Type B pancreatic cell (in vitro differentiated cells): Measurements from ENCODE around the gene AHDC1. TPM values are rescaled to one million over a fixed set of nuclear protein-coding genes. Genes with fewer than 3 reads are reported as not detected.

Experiments used
- DNase-seq: peaks from one replicate; pipeline ENCODE4 v3.0.0; 2021; ENCODE audit warnings: mixed read lengths; ENCODE audit not compliant: unreplicated experiment; ENCODE audit errors: extremely low spot score
- H3K27ac Mint-ChIP-seq: 2 replicates; pipeline ENCODE4 v1.8.0; 2021; ENCODE audit warnings: mild to moderate bottlenecking, mixed read lengths
- H3K27me3 Mint-ChIP-seq: 2 replicates; pipeline ENCODE4 v1.8.0; 2021; ENCODE audit warnings: mixed read lengths
- H3K36me3 Mint-ChIP-seq: 2 replicates; pipeline ENCODE4 v1.8.0; 2021; ENCODE audit warnings: mixed read lengths
- H3K4me1 Mint-ChIP-seq: one replicate; pipeline ENCODE4 v1.8.0; 2021; ENCODE audit warnings: mixed read lengths; ENCODE audit not compliant: unreplicated experiment
- H3K4me3 Mint-ChIP-seq: 2 replicates; pipeline ENCODE4 v1.8.0; 2021; ENCODE audit warnings: mild to moderate bottlenecking, mixed read lengths
- H3K9me3 Mint-ChIP-seq: 2 replicates; pipeline ENCODE4 v1.8.0; 2021; ENCODE audit warnings: mixed read lengths
- CTCF ChIP-seq: fragments of 200-600 bp; sonication (generic); conservative IDR thresholded peaks from 2 replicates; pipeline ENCODE4 v1.5.0; 2021; ENCODE audit warnings: antibody characterized with exemption, mild to moderate bottlenecking
- total RNA-seq: library from RNA; stranded (reverse); gene quantifications from 2 replicates; pipeline ENCODE4 v1.2.1, GENCODE V29; 2021; ENCODE audit warnings: low replicate concordance

The AHDC1 gene
- total RNA-seq, 1 donor from 2014 or later: 61.0 TPM

GRCh38 chr1:27592232-27592930 lies 11.6 kb downstream of the AHDC1 start:
- TF ChIP-seq CTCF: no peak
- H3K36me3 Mint-ChIP-seq: no peaks in the 10 kb centered on the region
- H3K27ac Mint-ChIP-seq: no peak overlapping the region
- H3K4me3 Mint-ChIP-seq: no peak overlapping the region
- no peaks in the 10 kb centered on the region for H3K9me3 Mint-ChIP-seq
- H3K27me3 Mint-ChIP-seq: no peaks in the 10 kb centered on the region
- no peak for DNase-seq
- peaks cover 21% of the 10 kb centered on the region for H3K4me1 Mint-ChIP-seq

GRCh38 chr1:27591622-27592021 lies 12.3 kb downstream of the AHDC1 start:
- no peaks in the 10 kb centered on the region for H3K27me3 Mint-ChIP-seq
- no peak for DNase-seq
- no peak overlapping the region for H3K4me3 Mint-ChIP-seq
- TF ChIP-seq CTCF: no peak
- no peaks in the 10 kb centered on the region for H3K9me3 Mint-ChIP-seq
- H3K4me1 Mint-ChIP-seq: peaks cover 21% of the 10 kb centered on the region
- no peaks in the 10 kb centered on the region for H3K36me3 Mint-ChIP-seq
- no peak overlapping the region for H3K27ac Mint-ChIP-seq

DNA sequence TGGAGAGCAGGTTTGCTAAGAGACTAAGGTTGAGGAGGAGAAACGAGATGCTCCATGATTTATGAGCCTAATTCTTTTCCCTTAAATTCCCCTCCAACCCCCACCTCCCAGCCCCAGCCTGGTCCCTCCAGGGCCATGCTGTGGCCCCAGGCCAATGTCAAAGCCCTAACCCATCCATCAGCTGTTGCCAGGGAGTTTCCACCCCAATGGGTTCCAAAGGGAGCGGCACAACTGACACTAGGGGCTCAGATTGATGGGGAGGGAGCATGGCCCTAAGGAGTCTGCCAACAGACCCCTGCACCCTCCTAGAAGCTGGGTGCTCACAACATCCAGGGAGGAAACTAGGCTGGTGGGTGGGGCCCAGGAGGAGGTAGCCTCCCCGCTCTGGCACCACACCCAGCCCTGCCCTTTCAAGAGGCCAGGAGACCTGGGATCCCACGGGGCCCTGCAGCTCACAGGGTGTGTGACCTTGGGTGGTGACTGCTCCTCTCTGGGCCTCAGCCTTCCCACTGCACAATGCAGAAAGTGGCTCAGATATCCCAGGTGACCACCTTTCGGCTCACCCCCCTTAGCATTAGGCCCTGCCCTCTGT lies 12.9 kb downstream of the AHDC1 start:
- Mint-ChIP-seq H3K4me3 (no peak overlapping the region), H3K27ac (no peak overlapping the region), H3K4me1 (peaks cover 21% of the 10 kb centered on the region), H3K27me3 (no peaks in the 10 kb centered on the region), H3K9me3 (no peaks in the 10 kb centered on the region), H3K36me3 (peaks cover under 1% of the 10 kb centered on the region)
- no peak for TF ChIP-seq CTCF
- DNase-seq: no peak

DNA sequence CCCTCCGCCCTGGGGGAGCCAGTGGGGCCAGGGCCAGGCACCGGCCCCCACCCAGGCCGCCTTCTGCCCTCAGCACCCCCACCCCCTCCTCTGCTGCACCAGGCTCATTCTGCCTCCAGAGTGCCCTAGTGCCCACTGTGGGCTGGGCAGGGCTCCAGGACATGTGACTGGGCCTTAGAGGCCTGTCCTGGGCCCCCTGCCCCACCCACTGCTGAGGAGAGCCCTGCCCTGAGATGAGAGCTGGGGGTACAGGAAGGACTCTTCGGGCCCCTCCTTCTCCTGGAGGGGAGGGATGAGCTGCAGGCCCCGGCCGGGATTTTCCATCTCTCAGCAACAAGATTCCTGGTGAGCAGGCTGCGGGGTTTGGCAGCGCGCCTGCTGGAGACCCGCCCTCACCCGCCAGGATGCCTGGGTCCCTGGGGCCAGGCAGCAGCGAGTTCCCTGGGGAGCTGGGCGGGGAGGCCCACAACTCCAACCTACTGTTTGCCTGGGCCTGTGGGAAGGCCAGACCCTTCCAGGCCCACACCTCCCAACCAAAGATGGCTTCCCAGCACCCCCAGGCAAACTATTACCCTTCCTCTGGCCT lies 14.0 kb downstream of the AHDC1 start:
- Mint-ChIP-seq H3K27me3 (no peaks in the 10 kb centered on the region), H3K9me3 (no peaks in the 10 kb centered on the region), H3K36me3 (peaks cover 4% of the 10 kb centered on the region), H3K4me1 (peaks cover 21% of the 10 kb centered on the region), H3K4me3 (no peak overlapping the region), H3K27ac (no peak overlapping the region)
- no peak for DNase-seq
- TF ChIP-seq CTCF: no peak

- TF ChIP-seq CTCF: no peak
- no peak overlapping the region for H3K27ac Mint-ChIP-seq
- no peaks in the 10 kb centered on the region for H3K9me3 Mint-ChIP-seq
- H3K4me3 Mint-ChIP-seq: no peak overlapping the region
- H3K36me3 Mint-ChIP-seq: peaks cover 4% of the 10 kb centered on the region
- no peaks in the 10 kb centered on the region for H3K27me3 Mint-ChIP-seq
- H3K4me1 Mint-ChIP-seq: peaks cover 21% of the 10 kb centered on the region
- no peak for DNase-seq
Measured at GRCh38 chr1:27589441-27589840, 14.5 kb downstream of the AHDC1 start.
